ENCODE results near the gene LRRC8B. TPM values are rescaled to one million over a fixed set of nuclear protein-coding genes. Genes with fewer than 3 reads are reported as not detected.

Gene LRRC8B
- total RNA-seq, 1 donor from 2014 or later: 12.5 TPM

DNA sequence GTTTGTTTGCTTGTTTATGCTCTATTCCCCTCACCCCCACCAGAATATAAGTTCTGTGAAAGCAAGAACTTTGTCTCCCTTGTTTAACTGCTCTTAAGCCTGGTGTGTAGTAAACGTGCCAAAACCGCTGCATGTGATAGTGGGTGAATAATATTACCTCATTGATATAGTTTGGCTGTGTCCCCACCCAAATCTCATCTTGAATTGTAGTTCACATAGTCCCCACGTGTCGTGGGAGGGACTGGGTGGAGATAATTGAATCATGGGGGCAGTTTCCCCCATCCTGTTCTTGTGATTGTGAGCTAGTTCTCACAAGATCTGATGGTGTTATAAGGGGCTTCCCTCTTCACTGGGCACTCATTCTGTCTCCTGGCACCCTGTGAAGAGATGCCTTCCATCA is 7.6 kb downstream of the LRRC8B start:
- no peaks in the 10 kb centered on the region for H3K36me3 Mint-ChIP-seq
- peaks cover 13% of the 10 kb centered on the region for H3K4me1 Mint-ChIP-seq
- DNase-seq (ENCODE audit: low spot score in 2 of 2, unreplicated experiment in 2 of 2): no peak
- no peaks in the 10 kb centered on the region for H3K9me3 Mint-ChIP-seq
- no peak overlapping the region for H3K27ac Mint-ChIP-seq
- no peaks in the 10 kb centered on the region for H3K27me3 Mint-ChIP-seq (ENCODE audit: low read depth)
- TF ChIP-seq CTCF (IDR thresholded peaks at IDR 0.05; ENCODE audit: unreplicated experiment): no peak
- no peak overlapping the region for H3K4me3 Mint-ChIP-seq

DNA sequence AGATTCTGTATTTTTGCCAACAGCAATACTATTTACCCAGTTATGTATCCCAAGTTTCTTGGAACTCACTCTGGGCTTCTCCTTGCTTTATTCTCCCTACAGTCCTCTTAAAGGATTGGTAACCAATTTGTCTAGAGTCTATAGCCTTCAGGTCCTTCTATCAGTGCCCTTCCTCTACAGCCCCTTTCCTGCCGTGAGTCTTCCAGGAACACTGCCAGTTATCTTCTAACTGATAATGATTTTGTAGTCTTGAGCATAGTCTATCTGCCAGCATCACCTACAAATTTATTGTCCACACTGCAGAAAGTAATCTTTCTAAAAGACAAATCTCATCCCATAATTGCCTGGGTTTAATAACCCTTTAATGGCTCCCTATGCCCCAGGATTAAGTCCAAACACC is 8.2 kb downstream of the LRRC8B start:
- no peak overlapping the region for H3K27ac Mint-ChIP-seq
- H3K27me3 Mint-ChIP-seq (ENCODE audit: low read depth): no peaks in the 10 kb centered on the region
- H3K36me3 Mint-ChIP-seq: no peaks in the 10 kb centered on the region
- DNase-seq (ENCODE audit: low spot score in 2 of 2, unreplicated experiment in 2 of 2): no peak
- H3K4me1 Mint-ChIP-seq: peaks cover 13% of the 10 kb centered on the region
- TF ChIP-seq CTCF (IDR thresholded peaks at IDR 0.05; ENCODE audit: unreplicated experiment): no peak
- no peak overlapping the region for H3K4me3 Mint-ChIP-seq
- no peaks in the 10 kb centered on the region for H3K9me3 Mint-ChIP-seq

DNA sequence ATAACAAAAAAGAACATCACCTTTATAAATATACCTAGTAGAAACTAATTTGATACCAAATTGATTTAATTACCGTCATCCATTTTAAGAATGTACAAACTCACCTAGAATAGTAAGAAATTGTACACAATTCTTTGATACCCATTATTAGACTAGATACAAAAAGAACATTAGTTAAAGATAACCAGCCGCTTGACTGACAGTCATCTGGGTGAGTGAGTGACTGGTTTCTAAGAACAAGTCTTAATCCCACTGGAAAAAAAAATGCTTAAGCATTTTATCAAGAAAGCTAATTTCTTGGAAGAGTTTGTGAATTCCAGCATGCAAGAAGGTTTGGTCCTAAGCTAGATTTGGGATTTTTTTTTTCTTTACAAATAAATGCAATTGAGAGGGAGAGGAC is 10.9 kb downstream of the LRRC8B start:
- Mint-ChIP-seq H3K27ac (no peak overlapping the region), H3K36me3 (no peaks in the 10 kb centered on the region), H3K27me3 (ENCODE audit: low read depth) (no peaks in the 10 kb centered on the region), H3K4me3 (no peak overlapping the region), H3K9me3 (no peaks in the 10 kb centered on the region), H3K4me1 (peaks cover 17% of the 10 kb centered on the region)
- TF ChIP-seq CTCF (IDR thresholded peaks at IDR 0.05; ENCODE audit: unreplicated experiment): no peak
- DNase-seq (ENCODE audit: low spot score in 2 of 2, unreplicated experiment in 2 of 2): no peak

GRCh38 chr1:89536555-89537341 is 12.1 kb downstream of the LRRC8B start:
- no peaks in the 10 kb centered on the region for H3K27me3 Mint-ChIP-seq (ENCODE audit: low read depth)
- no peaks in the 10 kb centered on the region for H3K9me3 Mint-ChIP-seq
- H3K4me1 Mint-ChIP-seq: peaks cover 13% of the 10 kb centered on the region
- no peaks in the 10 kb centered on the region for H3K36me3 Mint-ChIP-seq
- H3K27ac Mint-ChIP-seq: no peak overlapping the region
- no peak for TF ChIP-seq CTCF (IDR thresholded peaks at IDR 0.05; ENCODE audit: unreplicated experiment)
- no peak for DNase-seq (ENCODE audit: low spot score in 2 of 2, unreplicated experiment in 2 of 2)
- H3K4me3 Mint-ChIP-seq: no peak overlapping the region

- Mint-ChIP-seq H3K9me3 (no peaks in the 10 kb centered on the region), H3K27me3 (ENCODE audit: low read depth) (no peaks in the 10 kb centered on the region), H3K36me3 (no peaks in the 10 kb centered on the region), H3K4me1 (peaks cover 13% of the 10 kb centered on the region), H3K27ac (no peak overlapping the region), H3K4me3 (no peak overlapping the region)
- TF ChIP-seq CTCF (IDR thresholded peaks at IDR 0.05; ENCODE audit: unreplicated experiment): no peak
- DNase-seq (ENCODE audit: low spot score in 2 of 2, unreplicated experiment in 2 of 2): no peak
Observed at GRCh38 chr1:89538361-89538760, 13.7 kb downstream of the LRRC8B start.

Measured in mesothelial cell of epicardium (in vitro differentiated cells).